ENCODE data around the gene ASTE1. TPM values are rescaled to one million over a fixed set of nuclear protein-coding genes. Genes with fewer than 3 reads are reported as not detected.

ASTE1 gene
- total RNA-seq (2011; cell fraction: chromatin; rRNA removed; ENCODE audit: low replicate concordance), result 8.1 and 17.6 TPM in 2 replicates
- total RNA-seq (2011; cell fraction: nucleolus; rRNA removed), result 6.7 and 7.2 TPM in 2 replicates
- total RNA-seq (2011; cell fraction: nucleoplasm; rRNA removed), result 8.9 and 9.9 TPM in 2 replicates
- 3.6 and 4.4 TPM in 2 replicates for total RNA-seq (2014; rRNA removed)
- 6.7 and 6.9 TPM in 2 replicates for total RNA-seq (2014; rRNA removed; fragmentation: Illumina TruSeq; extraction: Trizol)
- total RNA-seq (2015; rRNA removed; fragmentation: Illumina TruSeq; extraction: Trizol), result 7.3 and 8.6 TPM in 2 replicates
- total RNA-seq (2021), result 4.7 and 5.4 TPM in 2 replicates
- polyA plus RNA-seq (2011; rRNA removed), result 7.0 and 10.1 TPM in 2 replicates
- 4.5 and 4.7 TPM in 2 replicates for polyA plus RNA-seq (2011; cell fraction: cytosol; rRNA removed)
- 5.4 and 6.3 TPM in 2 replicates for polyA plus RNA-seq (2011; cell fraction: nucleus; rRNA removed)
- polyA plus RNA-seq (2012), result 4.1 and 5.0 TPM in 2 replicates
- polyA plus RNA-seq (2014; fragmentation: Illumina TruSeq; extraction: Trizol), result 4.7 and 6.6 TPM in 2 replicates
- polyA plus RNA-seq (2014; fragmentation: Nextera tagmentation; extraction: Ambion mirVana), result 10 to 100 TPM; 10.1 to 12.1 TPM
- 3.5 and 5.4 TPM in 2 replicates for polyA plus RNA-seq (2014; rRNA removed)
- 14.7 and 15.4 TPM in 2 replicates for polyA minus RNA-seq (2011; rRNA and poly(A)+ RNA removed)
- polyA minus RNA-seq (2011; cell fraction: cytosol; rRNA and poly(A)+ RNA removed), result 3.2 and 3.9 TPM in 2 replicates
- 11.7 and 22.1 TPM in 2 replicates for polyA minus RNA-seq (2011; cell fraction: nucleus; rRNA and poly(A)+ RNA removed)
- percentile 67 among the genes with signal in this experiment for Bru-seq, nascent RNA
- percentile 56 among the genes with signal in this experiment for BruChase-seq, experiment 1, labeled RNA remaining after a 2-hour chase
- BruChase-seq, experiment 2, labeled RNA remaining after a 6-hour chase, result percentile 56 among the genes with signal in this experiment
- long read RNA-seq, experiment 1, transcript ASTE1-201 (6 exons, 2,664 nt), result major isoform, 13 of 23 reads
- long read RNA-seq, experiment 1, partial matches to known transcripts, result 3 of 23 reads
- long read RNA-seq, experiment 1, other reads (novel, unspliced or antisense), result 7 of 23 reads
- long read RNA-seq, experiment 2, partial matches to known transcripts, result 1 of 4 reads
- long read RNA-seq, experiment 2, other reads (novel, unspliced or antisense), result 3 of 4 reads
- long read RNA-seq, experiment 3, transcript ASTE1-201 (6 exons, 2,664 nt), result major isoform, 5 of 9 reads
- long read RNA-seq, experiment 3, partial matches to known transcripts, result 0 of 9 reads
- long read RNA-seq, experiment 3, other reads (novel, unspliced or antisense), result 4 of 9 reads

- Histone ChIP-seq H3K79me2 (ENCODE audit: control insufficient read depth, insufficient read depth, low read length) (peaks cover 3% of the 10 kb centered on the region; the same call in 1 of the 3 replicates), H4K20me1 (replicated peaks; ENCODE audit: control insufficient read depth, insufficient read depth, low read length) (no peaks in the 10 kb centered on the region), H3K9me1 (ENCODE audit: control insufficient read depth, insufficient read depth, low read length) (no peaks in the 10 kb centered on the region), H3K27me3 (ENCODE audit: control insufficient read depth in 2 of 2, insufficient read depth in 2 of 2, low read length in 2 of 2) (no peaks in the 10 kb centered on the region), H3K27ac (ENCODE audit: extremely low read depth, low read depth, low read length) (peak within 1 kb of the TSS; percentile 76), H2AFZ (ENCODE audit: low read depth, low read length) (peak within 1 kb of the TSS; percentile 95), H3K4me3 (peak within 1 kb of the TSS; percentile 55), H3K36me3 (ENCODE audit: control insufficient read depth, insufficient read depth, low read length) (peaks cover 18% of the 10 kb centered on the region; the same call in 2 of the 3 replicates), H3K9me3 (replicated peaks; ENCODE audit: control insufficient read depth, insufficient read depth, low read depth, low read length) (no peaks in the 10 kb centered on the region), H3K9ac (ENCODE audit: insufficient read depth in 1 of 2, low read depth in 2 of 2, low read length in 2 of 2) (peak within 1 kb of the TSS; percentile 78 to 93), H3K4me2 (ENCODE audit: insufficient read depth, low read length) (peak within 1 kb of the TSS; percentile 87), H3K4me1 (replicated peaks in 1 of 2; ENCODE audit: control insufficient read depth in 2 of 2, insufficient read depth in 2 of 2, low read length in 2 of 2) (peaks cover 4 to 6% of the 10 kb centered on the region in 2 experiments; a peak in 3 of 5 replicates)
- peak; percentile 72 to 86 (median 76) for DNase-seq (ENCODE audit: extremely low read depth in 1 of 4, low spot score in 3 of 4)
- ATAC-seq, result peak; percentile 98
- ChIA-PET CTCF (ENCODE audit: low intra/inter-chr PET ratio) (no interaction called here), POLR2A (interaction anchor here (0.6 to 1.3 kb wide), 5 partner anchors 10 to 25 kb away, joined by 3 read pairs; no protein-coding TSS in a partner anchor)
- peak; percentile 85 for FAIRE-seq
- BruUV-seq (replicated peaks), result TSS peak; percentile 73
- in situ Hi-C loops (cut with MboI) (loop anchor here (25.0 kb wide), 2 partner anchors 461 to 986 kb away; no protein-coding TSS in a partner anchor), intact Hi-C loops (cut with micrococcal nuclease) (loop anchor here (10.0 kb wide), 3 partner anchors 132 to 332 kb away; partner anchors contain the start of genes ATP2C1 and PIK3R4)
- WGBS (ENCODE audit: insufficient coverage, low coverage, missing lambda C conversion rate), result 1% methylated on average over 24 of the region's 56 CpGs
- peak; percentile 41 for TF ChIP-seq TAF1 (IDR thresholded peaks at IDR 0.05; ENCODE audit: control insufficient read depth, extremely low read depth, insufficient read depth, low read length, severe bottlenecking)
- TF ChIP-seq ZNF197 (CRISPR knock-in tag; IDR thresholded peaks at IDR 0.05; ENCODE audit: low read depth), result 0 out of 2 replicates have a peak, but pooled peaks have one; percentile 35
- TF ChIP-seq TEAD1 (CRISPR knock-in tag; IDR thresholded peaks at IDR 0.05), result no peak; a peak in 1 of 4 replicates
- TF ChIP-seq MXI1 (IDR thresholded peaks at IDR 0.05; ENCODE audit: low read depth, low read length), result 0 out of 2 replicates have a peak, but pooled peaks have one; percentile 57
- peak; percentile 40; the same call in 1 of the 2 replicates for TF ChIP-seq ZBTB17 (CRISPR knock-in tag; IDR thresholded peaks at IDR 0.05)
- TF ChIP-seq ETV5 (CRISPR knock-in tag; IDR thresholded peaks at IDR 0.05; ENCODE audit: low read depth), result peak; percentile 67; the same call in 1 of the 2 replicates
- TF ChIP-seq E2F4 (CRISPR knock-in tag; IDR thresholded peaks at IDR 0.05; ENCODE audit: low read depth), result peak; percentile 46; the same call in 1 of the 2 replicates
- no peak for TF ChIP-seq NFE2 (IDR thresholded peaks at IDR 0.05; ENCODE audit: low read depth)
- TF ChIP-seq SRSF9 (IDR thresholded peaks at IDR 0.05; ENCODE audit: borderline replicate concordance, low read depth, low read length), result no peak
- TF ChIP-seq ZBTB9 (CRISPR knock-in tag; IDR thresholded peaks at IDR 0.05), result peak; percentile 82; the same call in 1 of the 2 replicates
- TF ChIP-seq DMBX1 (CRISPR knock-in tag; IDR thresholded peaks at IDR 0.05; ENCODE audit: borderline replicate concordance), result 0 out of 2 replicates have a peak, but pooled peaks have one; percentile 21
Observed at GRCh38 chr3:131026321-131027151, at the start of gene ASTE1, which contains the start of gene NEK11. ASTE1 (minus strand) TSS chr3:131026825; CDS start chr3:131025306, 1,519 bp downstream. NEK11 (plus strand) TSS chr3:131026877; CDS start chr3:131029709, 2,832 bp downstream.

Measured in K562 (cell line).